IPS-11a (cell line): Measurements from ENCODE around the gene ASGR2.
"Not testable (repeated sequence)": the region's sequence is repeated elsewhere in the genome, so short reads cannot be mapped to it uniquely, and the experiment has no call there.

Source experiments
- H3K4me3 ChIP-seq: one replicate; pipeline ENCODE4 v1.5.1; 2013; ENCODE audit warnings: low read depth, low read length, control low read depth

ASGR2 gene

DNA sequence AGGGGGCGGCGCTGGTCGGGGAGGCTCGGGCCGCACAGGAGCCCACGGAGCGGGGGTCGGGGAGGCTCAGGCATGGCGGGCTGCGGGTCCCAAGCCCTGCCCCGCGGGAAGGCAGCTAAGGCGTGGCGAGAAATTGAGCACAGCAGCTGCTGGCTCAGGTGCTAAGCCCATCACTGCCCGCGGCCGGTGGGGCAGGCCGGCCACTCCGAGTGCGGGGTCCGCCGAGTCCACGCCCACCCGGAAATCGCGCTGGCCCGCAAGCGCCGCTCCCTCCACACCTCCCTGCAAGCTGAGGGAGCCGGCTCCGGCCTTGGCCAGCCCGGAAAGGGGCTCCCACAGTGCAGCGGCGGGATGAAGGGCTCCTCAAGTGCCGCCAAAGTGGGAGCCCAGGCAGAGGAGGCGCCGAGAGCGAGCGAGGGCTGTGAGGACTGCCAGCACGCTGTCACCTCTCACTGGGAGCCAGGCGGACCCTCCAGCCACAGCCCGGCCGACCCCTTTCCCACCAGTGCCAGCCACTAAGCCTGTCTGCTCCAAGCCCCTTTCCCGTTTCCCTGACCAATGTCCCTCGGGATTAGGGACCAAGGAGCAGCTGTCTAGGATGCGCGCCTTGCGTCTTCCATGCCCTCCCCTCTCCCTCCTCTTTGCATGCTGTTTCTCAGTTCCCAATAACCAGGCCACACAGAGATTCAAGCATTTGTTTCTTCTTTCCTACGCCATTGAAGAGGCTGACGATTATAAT is 13.8 kb downstream of the ASGR2 start:
- H3K4me3 ChIP-seq, result not testable (repeated sequence)

DNA sequence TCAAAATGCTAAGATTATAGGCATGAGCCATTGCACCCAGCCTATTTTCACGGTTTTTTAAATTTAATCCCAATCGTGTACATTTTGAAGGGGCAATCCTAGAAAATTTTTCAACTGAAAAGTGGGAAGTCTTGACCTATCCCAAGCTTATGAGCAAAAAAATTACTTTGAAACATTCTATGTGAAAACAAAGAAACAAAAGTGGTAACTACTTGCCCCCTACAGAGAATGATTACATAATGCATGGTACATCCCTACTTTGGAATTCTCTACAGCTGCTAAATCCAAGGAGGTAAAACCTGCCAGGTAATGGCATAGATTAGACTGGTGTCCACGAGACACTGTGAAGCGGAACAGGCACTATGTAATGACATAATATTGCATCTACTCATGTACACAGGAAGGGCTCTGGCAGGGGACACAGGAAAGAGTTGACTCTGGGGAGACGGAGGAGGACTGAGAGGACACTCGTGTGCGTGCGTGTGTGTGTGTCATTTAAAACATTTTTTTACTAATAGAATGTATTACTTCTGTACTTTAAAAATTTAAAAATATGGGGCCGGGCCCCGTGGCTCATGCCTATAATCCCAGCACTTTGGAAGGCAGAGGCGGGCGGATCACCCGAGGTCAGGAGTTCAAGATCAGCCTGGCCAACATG is 15.7 kb downstream of the ASGR2 start:
- no peak overlapping the region for H3K4me3 ChIP-seq

DNA sequence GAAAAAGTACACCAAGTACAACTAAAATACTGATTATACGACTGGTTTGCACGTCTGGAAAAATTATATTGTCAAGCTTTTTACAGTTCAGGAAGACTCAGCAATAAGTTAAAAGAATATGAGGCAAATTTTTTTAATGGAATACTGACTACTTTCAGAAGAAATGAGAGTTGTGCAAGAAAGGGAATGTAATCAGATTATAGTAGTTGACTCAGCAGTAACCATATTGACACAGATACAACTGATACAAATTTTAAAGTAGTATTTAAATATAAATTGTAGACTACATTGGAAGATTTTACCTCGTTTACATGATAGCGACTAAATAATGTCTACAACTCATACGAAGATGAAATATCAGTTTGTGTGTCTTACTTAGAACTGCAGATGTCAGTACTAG is 16.7 kb downstream of the ASGR2 start:
- H3K4me3 ChIP-seq, result no peak overlapping the region

DNA sequence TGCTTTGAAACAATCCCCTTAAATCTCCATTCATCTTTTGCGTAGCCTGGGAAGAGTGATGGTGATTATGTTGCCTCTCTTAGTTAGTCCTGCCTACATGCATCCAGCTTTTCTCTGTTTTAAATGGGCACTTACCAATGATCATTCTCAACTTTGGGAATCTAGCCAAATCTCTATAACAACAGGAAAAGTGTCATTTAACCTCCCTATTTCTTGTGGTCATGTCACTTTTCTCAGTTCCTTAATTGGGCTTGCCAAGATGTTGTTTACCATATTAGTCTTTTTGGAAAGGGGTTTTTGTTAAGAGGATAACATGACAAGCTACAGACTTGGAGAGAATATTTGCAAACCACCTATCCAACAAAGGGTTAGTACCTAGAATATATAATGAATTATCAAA is 19.0 kb downstream of the ASGR2 start:
- no peak overlapping the region for H3K4me3 ChIP-seq

DNA sequence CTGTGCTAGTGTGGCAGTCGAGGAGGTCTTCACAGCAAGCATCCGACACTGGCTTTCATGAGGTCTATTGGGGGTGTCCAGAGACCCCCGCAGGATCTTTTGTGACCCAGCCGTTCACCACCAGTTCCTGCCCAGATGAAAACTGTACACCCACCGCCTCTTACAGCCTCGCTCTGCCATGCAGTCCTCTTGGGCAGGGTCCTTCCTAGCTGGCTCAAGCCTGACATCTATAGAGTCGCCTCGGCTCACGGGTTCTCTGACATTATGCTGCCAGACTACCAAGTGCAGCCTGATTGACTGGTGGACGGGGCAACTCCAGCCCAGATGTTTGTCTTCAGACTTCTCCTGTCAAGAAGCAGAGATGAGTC is 20.0 kb downstream of the ASGR2 start:
- no peak overlapping the region for H3K4me3 ChIP-seq

DNA sequence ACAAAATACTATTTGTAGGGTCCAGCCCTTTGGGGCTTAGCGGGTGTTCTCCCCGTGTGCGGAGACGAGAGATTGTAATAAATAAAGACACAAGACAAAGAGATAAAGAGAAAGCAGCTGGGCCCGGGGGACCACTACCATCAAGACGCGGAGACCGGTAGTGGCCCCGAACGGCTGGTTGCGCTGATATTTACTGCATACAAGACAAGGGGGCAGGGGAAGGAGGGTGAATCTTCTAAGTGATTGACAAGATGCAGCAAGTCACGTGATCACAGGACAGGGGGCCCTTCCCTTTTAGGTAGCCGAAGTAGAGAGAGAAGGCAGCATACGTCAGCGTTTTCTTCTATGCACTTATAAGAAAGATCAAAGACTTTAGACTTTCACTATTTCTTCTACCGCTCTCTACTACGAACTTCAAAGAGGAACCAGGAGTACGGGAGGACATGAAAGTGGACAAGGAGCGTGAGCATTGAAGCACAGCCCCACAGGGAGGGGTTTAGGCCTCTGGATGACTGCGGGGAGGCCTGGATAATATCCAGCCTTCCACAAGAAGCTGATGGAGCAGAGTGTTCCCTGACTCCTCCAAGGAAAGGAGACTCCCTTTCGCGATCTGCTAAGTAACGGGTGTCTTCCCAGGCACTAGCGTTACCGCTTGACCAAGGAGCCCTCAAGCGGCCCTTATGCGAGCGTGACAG is 23.2 kb downstream of the ASGR2 start:
- H3K4me3 ChIP-seq, result not testable (repeated sequence)

DNA sequence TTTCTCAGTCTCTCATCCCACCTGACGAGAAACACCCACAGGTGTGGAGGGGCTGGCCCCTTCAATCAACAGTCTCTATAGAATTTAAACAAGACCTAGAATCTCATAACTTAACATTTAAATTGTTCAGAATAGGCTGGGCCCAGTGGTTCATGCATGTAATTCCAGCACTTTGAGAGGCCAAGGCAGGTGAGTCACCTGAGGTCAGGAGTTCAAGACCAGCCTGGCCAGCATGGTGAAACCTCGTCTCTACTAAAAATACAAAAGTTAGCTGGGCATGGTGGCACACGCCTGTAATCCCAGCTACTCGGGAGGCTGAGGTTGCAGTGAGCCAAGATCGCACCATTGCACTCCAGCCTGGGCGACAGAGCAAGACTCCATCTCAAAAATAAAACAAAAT is 25.1 kb downstream of the ASGR2 start:
- H3K4me3 ChIP-seq, result not testable (repeated sequence)

DNA sequence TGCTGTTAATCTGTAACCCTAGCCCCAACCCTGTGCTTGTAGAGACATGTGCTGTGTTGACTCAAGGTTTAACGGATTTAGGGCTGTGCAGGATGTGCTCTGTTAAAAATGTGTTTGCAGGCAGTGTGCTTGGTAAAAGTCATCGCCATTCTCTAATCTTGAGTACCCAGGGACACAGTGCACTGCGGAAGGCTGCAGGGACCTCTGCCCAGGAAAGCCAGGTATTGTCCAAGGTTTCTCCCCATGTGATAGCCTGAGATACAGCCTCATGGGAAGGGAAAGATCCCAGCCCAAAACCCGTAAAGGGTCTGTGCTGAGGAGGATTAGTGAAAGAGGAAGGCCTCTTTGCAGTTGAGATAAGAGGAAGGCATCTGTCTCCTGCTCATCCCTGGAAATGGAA is 26.2 kb downstream of the ASGR2 start:
- H3K4me3 ChIP-seq, result not testable (repeated sequence)

DNA sequence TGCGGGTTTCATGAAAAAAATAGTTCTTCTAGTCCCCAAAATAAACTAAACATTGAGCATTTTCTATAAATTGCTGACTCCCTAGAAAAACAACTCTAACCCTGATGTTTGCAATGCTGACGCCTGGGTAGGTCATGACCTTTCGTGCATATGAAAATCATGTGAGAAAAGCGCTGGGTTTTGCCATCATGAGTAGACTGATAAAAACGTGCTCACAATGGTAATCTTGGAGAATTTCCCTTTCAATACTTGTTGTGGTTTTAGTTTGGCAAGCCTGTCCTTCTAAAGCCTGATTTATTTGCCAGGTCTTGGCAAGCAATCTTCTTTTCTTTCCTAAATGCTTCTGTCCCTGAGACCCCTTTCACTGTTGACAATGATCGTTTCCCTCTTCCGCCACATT is 30.5 kb downstream of the ASGR2 start:
- no peak overlapping the region for H3K4me3 ChIP-seq

DNA sequence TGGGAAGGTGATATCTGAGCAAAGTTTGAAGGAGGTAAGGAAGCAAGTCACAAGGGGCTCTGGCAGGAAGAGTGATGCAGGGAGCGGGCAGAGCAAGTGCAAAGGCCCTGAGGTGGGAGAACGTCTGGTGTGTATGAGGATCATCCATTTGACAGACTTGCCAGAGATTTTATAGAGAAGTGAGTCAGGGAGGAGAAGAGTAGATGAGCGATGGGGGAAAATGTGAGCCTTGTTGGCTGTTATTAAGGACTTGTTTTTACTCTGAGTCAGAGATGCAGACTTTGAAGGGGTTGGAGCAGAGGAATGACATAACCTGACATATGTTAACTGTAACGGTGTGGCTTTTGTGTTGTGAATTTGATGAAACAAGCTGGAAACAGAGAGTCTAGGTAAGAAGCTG is 31.0 kb downstream of the ASGR2 start:
- H3K4me3 ChIP-seq, result no peak overlapping the region

DNA sequence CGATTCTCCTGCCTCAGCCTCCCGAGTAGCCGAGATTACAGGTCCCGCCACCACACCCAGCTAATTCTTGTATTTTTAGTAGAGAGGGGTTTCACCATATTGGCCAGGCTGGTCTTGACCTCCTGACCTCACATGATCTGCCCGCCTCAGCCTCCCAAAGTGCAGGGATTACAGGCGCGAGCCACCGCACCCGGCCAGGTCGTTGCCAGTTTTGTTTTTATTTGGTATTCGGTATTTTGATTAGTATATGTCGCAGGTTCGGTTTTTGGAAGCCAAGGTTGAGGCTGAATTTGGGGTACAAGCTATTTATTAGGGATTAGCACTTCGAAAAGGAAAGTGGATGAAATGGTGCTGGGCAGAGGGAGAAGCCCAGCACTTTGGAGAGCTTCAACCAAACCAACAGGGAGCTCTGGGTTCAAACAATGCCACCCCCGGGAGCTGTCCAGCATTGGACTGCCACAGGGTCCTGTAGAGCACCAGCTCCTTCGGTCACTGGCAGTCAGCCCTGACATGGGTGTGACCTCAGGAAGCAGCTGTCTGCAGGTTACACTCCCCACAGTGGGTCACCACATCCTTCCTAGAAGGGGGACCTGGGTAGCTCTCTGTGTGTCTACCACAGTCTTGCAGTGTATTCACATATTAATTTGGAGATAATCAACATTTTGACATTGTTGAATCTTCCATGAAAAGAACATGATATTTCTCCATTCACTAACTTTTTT is 33.1 kb downstream of the ASGR2 start:
- no peak overlapping the region for H3K4me3 ChIP-seq

DNA sequence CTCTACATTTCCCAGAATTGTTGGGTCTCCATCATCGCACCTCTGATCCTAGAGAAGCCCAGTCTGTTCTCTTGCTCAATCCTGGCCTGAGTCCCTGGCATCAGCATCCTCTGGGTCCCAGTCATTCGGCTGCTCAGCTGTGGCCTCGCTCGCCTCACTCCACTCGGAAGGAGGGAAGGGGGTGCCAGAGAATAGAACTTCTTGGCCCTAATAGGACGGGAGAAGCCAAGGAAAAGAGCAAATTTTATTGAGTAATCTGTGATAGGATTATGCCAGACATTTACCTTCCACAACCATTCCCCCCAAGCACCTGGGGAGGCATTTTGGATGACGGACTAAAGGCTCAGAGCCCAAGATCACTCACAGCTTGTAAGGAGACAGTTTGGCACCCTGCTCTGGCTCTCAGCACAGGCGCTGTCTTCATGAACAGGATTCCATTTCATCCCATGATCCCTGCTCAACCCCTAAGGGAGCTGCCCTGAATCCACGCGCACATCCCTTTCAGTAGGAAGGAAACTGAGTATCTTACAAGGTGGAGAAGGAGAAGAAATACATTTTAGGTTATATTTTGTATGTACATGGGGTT is 34.1 kb downstream of the ASGR2 start:
- H3K4me3 ChIP-seq, result no peak overlapping the region

DNA sequence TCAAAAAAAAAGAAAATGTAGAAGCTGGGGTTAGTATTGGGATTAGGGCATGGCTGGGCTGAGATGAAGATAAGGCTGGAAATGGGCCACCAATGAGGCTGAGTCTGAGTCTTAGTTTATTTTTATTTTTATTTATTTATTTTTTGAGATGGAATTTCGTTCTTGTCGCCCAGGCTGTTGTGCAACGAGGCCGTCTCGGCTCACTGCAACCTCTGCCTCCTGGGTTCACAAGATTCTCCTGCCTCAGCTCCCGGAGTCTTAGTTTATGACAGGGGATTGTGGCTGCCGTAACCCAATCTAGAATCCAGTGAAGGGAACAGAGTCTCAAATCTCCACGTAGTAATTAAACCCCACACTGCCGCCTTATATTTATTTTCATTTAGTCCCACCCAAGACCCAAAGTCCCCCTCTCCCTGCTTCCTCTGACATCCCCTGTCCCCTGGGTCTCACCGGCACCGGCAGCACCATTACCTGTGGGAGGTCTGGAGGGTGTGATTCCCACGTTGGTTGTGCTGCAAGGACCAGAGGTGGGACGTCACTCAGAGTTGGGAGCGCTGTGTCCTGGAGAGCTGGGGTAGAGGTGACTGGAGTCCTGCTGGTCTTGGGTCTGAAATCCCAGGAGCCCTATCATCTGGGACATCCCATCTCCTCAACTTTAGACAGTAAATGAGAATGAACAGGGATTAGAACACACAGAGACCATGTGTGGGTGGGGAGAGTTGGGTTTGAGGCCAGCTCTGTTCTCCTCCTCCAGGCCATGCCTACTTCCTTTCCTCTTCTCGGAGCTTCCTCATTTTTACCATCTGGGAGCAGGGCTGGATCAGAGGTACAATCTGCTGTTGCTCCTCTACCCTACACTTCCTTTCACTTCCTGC is 34.8 kb downstream of the ASGR2 start, which contains the start of gene CLEC10A:
CLEC10A (minus strand) TSS at position 671 of the 875 bp plus-strand sequence. CDS start 1,439 bp downstream, outside the sequence.
- H3K4me3 ChIP-seq, result no peak within 1 kb of the TSS

DNA sequence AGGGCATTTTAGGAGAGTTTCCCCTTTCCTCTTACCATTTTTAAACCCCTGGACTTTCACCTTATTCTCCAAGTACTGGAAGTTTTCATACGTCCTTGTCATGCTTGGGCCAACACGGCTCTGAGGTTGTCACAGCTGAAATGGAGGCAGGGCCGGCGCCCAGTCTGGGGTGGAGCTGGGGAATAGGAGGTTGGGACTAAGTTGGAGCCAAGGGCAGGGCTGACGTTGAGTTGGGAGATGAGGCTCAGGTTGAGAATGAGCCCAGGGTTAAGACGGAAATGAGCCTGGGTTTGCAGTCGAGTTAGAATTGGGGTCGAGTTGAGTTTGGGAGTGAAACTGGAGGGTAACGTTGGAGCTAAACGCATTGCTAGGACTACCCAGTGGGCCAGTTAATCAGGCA is 35.9 kb downstream of the ASGR2 start:
- H3K4me3 ChIP-seq, result no peak overlapping the region

DNA sequence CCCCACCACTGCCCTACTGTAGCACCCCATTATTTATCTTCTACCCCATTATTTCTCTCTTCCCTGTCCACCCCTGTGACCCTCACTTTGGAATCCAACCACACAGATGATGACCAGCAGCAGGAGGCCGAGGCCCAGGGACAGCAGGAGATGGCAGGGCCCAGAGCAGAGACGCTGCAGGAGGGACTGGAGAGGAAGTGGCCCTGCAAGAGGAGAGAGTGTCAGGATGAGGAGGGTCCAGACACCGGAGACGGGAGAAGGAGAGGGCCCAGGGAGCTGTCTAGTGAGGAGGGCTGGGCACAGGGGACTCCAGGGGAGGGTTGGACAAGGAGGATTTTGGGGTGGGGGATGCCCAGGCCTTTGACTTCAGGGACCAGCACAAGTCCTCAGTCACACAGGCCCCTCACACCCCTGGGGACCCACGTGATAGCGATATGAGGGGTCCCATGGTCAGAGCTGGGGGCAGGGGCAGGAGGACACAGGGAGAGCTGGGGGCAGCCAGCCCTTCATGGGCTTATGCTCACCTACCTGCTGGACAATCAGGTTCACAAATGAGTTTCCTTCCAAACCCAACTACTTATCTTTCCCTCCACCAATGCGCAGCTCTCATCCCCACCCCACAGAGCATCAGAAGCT is 36.6 kb downstream of the ASGR2 start:
- H3K4me3 ChIP-seq, result no peak overlapping the region

DNA sequence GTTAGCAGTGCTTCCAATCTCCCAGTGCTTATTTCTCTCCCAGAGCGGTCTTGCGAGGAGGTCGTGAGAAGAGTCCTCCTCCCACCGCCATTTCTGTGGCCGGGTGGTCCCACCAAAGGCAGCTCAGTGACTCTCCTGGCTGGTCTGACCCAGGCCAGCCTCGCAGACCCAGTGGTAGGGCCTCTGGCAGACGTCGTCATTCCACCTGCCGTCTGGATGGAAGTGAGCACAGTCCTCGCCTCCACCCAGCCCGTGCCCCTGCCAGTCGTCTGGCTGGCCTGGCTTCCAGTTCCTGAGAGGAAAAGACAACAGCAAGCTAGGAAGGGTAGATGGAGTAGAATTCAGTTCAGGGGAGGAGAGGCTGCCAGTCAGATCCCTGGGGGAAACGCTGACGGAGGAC is 39.7 kb downstream of the ASGR2 start:
- H3K4me3 ChIP-seq, result no peak overlapping the region

DNA sequence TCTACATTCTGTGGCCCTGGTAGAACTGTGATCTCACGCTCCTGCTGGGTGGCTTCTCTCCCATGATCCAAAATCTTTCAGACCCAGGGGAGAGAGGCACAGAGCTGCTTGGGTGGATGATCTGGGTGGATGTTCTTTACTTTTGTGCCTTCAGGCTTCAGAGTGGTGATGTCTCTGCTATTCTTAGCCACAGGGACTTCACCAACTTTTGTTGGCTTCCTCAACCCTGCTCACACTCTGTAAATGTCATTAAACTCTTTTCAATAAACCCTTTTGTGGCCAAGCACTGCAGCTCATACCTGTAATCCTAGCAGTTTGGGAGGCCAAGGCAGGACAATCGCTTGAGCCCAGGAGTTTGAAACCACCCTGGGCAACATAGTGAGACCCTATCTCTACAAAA is 42.2 kb downstream of the ASGR2 start:
- no peak overlapping the region for H3K4me3 ChIP-seq

DNA sequence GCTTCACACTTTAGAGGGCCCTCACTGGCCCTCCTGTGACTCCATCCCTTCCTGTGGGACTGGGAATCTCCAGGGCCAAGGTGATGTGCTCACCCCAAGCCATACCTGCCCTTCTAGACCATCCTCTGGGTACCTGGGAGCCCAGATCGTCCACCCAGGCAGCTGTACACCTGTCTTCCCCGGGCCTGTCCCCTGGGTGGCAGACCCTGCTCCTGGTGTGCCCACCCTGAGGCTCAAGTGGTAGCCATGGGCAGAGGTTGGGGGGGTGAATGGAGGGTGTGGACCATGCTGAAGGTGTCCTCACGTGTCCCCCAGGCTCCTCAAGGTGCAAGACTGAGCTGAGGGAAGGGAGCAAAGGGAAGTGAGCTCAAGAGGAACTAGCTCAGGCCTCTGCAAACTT is 43.9 kb downstream of the ASGR2 start:
- no peak overlapping the region for H3K4me3 ChIP-seq

DNA sequence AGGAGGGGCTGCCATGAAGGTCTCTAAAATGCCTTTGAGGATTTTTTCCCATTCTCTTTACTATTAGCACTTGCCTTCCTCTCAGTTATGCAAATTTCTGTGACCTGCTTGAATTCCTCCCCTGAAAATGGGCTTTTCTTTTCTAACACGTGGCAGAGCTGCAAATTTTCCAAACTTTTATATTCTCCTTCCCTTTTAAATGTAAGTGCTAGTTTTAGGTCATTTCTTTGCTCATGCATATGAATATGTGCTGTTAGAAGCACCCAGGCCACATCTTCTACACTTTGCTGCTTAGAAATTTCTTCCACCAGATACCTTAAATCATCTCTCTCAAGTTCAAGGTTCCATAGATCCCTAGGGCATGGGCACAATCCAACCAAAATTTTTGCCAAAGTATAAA is 46.4 kb downstream of the ASGR2 start:
- H3K4me3 ChIP-seq, result no peak overlapping the region

DNA sequence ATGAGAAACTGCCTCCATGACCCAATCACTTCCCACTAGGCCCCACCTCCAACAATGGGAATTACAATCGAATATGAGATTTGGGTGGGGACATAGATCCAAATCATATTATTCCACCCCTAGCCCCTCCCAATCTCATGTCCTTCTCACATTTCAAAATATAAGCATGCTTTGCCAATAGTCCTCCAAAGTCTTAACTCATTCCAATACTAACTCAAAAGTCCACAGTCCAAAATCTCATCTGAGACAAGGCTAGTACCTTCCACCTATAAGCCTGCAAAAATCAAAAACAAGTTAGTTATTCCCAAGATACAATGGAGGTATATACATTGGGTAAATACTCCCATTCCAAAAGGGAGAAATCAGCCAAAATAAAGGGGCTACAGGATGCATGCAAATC is 47.4 kb downstream of the ASGR2 start:
- H3K4me3 ChIP-seq, result no peak overlapping the region
